Thyroid gland (tissue), 4 donors: ENCODE data around the gene NLRP1.

Source experiments
- POLR2A ChIP-seq, 2 donors: fragments of 450-650 bp; IDR thresholded peaks; one replicate each; pipeline ENCODE4 v1.6.1; 2017; ENCODE audit warnings: antibody characterized with exemption in 2 of 2, mild to moderate bottlenecking in 2 of 2, moderate library complexity in 1 of 2
- TF ChIP-seq, protein P1 (sequence below), 6 experiments: fragments of 200-600 bp in 3 of 6; fragments of 450-650 bp in 3 of 6; sonication (generic) in 3 of 6; IDR thresholded peaks; one replicate each; pipeline ENCODE4 v1.5.1; 2016 to 2019; ENCODE audit warnings: antibody characterized with exemption in 6 of 6, mild to moderate bottlenecking in 2 of 6, inconsistent platforms in 1 of 6, moderate library complexity in 1 of 6

DNA sequence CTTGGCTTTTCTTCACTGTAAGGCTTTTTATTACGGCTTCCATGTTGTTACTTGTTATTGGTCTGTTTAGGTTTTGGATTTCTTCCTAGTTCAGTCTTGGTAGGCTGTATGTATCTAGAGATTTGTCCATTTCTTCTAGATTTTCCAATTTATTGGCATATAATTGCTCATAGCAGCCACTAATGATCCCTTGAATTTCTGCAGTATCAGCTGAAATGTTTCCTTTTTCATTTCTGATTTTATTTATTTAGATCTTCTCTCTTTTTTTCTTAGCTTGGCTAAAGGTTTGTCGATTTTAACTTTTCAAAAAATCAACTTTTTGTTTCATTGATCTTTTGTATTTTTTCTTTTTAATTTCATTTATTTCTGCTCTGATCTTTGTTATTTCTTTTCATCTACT is 18.5 kb downstream of the NLRP1 start:
- TF ChIP-seq, protein P1, sequence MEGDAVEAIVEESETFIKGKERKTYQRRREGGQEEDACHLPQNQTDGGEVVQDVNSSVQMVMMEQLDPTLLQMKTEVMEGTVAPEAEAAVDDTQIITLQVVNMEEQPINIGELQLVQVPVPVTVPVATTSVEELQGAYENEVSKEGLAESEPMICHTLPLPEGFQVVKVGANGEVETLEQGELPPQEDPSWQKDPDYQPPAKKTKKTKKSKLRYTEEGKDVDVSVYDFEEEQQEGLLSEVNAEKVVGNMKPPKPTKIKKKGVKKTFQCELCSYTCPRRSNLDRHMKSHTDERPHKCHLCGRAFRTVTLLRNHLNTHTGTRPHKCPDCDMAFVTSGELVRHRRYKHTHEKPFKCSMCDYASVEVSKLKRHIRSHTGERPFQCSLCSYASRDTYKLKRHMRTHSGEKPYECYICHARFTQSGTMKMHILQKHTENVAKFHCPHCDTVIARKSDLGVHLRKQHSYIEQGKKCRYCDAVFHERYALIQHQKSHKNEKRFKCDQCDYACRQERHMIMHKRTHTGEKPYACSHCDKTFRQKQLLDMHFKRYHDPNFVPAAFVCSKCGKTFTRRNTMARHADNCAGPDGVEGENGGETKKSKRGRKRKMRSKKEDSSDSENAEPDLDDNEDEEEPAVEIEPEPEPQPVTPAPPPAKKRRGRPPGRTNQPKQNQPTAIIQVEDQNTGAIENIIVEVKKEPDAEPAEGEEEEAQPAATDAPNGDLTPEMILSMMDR (IDR thresholded peaks at IDR 0.05): no peak
- no peak for TF ChIP-seq POLR2A (IDR thresholded peaks at IDR 0.05)
